ENCODE results near the gene HPDL.

The HPDL gene

DNA sequence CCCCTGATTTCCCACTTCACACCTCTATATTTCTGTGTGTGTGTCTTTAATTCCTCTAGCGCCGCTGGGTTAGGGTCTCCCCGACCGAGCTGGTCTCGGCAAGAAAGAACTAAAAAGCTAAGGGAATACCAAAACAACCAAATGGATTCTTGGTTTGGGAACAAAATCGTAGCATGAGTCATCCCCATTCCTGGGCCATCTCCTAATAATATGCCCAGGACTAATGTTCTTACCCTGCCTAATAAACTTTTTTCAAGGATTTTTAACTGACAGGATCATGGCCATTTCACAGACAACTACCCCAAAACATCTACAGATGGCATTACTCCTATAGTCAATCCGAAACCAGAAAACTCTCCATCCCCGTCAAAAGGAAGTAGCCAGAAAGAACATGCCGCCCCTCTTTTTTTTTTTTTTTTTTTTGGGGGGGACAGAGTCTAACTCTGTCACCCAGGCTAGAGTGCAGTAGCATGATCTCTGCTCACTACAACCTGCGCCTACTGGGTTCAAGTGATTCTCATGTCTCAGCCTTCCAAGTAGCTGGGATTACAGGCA is 4.1 kb upstream of the HPDL start:
- DNase-seq (ENCODE audit: low read depth in 1 of 2, low spot score in 1 of 2) = no peak

DNA sequence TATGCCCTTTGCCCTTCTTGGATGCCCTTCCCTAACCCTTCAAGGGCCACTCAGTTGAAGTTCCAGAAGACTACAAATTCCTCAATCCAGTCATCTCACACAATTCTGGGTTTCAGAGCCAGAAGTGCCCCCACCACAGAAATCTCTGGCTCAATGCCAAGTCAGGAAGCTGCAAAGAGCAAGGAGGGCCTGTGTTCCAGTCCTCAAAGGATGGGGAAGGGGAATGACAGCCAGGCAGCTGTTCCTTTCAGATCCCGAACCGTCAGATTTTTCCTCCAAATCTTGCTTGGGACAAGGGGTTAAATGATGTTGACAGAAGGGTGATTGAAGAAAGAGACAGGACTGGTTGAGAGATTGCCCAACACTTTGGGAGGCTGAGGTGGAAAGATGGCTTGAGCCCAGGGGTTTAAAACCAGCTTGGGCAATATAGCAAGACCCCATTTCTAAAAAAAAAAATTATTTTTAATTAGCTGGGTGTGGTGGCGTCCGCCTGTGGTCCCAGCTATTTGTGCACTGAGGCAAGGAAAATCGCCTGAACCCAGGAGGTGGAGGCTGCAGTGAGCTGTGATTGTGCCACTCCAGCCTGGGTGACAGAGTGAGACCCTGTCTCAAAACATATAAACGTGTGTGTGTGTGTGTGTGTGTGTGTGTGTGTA is 716 bp upstream of the HPDL start:
- no peak for DNase-seq (ENCODE audit: low read depth in 1 of 2, low spot score in 1 of 2)

DNA sequence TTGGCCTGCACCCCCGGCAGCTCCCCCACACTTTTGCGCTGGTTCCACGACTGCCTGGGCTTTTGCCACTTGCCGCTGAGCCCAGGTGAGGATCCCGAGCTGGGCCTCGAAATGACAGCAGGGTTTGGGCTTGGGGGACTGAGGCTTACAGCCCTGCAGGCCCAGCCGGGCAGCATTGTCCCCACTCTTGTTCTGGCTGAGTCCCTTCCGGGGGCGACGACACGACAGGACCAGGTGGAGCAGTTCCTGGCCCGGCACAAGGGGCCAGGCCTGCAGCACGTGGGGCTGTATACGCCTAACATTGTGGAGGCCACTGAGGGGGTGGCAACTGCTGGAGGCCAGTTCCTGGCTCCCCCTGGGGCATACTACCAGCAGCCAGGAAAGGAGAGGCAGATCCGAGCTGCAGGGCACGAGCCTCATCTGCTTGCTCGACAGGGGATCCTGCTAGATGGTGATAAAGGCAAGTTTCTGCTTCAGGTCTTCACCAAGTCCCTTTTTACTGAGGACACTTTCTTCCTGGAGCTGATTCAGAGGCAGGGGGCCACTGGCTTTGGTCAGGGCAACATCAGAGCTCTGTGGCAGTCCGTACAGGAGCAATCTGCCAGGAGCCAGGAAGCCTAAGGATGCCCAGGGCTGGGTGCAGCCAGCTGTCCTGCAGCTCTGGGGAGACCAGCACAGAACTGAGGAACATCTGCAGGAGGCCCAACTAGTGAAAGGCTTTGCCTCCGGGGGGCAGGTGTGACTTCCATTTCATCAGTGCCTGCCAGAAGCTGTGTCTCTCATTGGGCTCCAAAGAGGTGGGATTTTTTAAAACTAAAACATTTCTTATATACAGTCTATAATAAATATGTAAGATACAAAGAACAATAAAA is 1.2 kb downstream of the HPDL start:
- no peak for DNase-seq (ENCODE audit: low read depth in 1 of 2, low spot score in 1 of 2)

DNA sequence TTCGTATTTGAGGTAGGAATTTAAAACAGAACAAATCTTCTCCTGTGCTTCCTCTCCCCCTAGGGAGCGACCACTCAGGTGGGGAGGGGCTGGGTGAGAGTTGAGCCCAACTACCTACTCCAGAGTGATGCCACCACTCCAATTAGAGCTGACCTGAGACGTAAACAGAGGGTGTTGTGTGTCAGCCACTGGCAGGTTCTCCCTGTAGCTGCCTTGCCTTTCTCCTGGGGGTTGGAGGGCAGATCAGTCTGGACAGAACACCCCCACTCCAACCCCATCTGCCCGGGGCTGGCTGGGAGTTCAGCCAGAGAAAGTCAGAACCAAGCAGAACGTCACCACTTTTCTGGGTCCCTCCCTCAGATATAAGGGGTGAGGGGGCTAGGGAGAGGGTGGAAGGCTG is 2.0 kb downstream of the HPDL start:
- DNase-seq (ENCODE audit: low read depth in 1 of 2, low spot score in 1 of 2) = no peak

DNA sequence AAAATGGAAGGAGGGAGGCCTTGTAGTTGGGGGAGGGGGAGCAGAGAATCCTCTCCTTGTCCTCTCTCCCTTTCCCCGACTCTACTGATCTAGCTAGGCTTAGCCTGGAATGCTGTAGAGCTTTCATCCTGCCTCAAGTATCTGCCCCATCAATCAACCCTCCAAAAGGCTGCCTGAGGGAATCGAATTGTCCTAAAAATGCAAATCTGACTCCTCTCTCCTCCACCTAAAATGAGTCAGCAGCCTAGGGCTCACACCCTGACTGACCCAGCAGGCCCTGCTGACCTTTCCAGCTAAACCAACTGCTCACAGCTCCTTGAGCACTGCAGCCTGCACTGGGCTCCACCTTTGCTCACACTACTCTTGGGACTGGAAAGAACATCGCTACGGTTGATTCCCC is 2.8 kb downstream of the HPDL start:
- no peak for DNase-seq (ENCODE audit: low read depth in 1 of 2, low spot score in 1 of 2)

DNA sequence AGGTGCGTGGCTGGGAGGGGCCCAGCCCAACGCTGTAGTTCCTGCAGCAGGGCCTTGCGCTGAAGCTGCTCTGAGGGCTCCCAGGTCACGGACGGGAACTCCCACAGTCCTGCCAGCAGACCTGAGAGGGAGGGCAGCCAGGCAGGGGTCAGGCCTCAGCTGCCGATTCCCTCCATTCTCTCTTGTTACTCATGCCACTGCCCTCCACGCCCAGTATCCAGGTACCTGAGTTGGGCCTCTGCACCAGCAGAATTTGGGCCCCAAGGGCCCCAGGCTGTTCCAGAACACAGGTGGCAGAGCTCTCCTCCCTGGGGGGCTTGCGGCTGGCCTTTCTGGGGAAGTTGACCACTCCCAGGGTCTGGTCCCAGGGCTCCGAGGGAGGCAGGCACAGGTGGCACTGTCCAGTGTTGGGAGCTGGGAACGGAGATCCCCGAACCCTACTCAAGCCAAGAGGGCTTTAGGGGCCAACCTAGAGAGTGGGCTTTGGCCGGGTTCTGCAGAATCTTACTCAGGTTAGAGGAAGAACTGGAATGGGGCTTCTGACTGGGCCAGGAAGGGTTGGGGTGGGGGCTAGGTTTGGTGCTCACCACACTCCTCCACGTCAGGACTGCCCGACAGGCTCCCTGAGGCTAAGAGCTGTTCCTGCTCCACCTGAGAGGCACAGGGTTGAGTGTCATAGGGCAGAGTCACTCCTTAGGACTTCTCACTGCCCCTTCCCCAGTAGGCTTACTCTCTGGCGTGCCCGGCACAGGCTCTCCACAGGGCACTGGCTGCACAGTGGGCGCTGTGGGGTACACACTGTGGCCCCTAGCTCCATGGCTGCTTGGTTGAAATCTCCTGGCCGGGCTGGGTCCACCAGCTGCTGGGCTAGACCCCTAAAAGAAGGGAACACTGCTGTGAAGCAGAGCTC is 5.0 kb downstream of the HPDL start:
- no peak for DNase-seq (ENCODE audit: low read depth in 1 of 2, low spot score in 1 of 2)

DNA sequence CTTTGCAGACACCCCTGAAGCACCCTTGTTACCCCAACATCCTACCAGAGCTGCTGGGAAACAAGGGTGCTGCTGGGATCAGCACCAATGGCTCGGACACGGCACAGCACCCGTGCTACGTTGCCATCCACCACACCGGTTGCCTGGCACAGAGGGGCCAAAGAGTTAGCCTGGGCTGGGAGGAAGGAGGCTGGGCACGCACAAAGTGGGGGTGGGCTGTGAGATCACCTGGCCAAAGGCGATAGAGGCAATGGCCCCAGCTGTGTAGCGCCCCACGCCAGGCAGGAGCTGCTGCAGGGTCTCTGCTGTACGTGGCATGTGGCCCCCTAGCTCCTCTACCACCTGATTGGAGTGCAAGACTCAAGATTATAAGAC is 5.6 kb downstream of the HPDL start:
- no peak for DNase-seq (ENCODE audit: low read depth in 1 of 2, low spot score in 1 of 2)

DNA sequence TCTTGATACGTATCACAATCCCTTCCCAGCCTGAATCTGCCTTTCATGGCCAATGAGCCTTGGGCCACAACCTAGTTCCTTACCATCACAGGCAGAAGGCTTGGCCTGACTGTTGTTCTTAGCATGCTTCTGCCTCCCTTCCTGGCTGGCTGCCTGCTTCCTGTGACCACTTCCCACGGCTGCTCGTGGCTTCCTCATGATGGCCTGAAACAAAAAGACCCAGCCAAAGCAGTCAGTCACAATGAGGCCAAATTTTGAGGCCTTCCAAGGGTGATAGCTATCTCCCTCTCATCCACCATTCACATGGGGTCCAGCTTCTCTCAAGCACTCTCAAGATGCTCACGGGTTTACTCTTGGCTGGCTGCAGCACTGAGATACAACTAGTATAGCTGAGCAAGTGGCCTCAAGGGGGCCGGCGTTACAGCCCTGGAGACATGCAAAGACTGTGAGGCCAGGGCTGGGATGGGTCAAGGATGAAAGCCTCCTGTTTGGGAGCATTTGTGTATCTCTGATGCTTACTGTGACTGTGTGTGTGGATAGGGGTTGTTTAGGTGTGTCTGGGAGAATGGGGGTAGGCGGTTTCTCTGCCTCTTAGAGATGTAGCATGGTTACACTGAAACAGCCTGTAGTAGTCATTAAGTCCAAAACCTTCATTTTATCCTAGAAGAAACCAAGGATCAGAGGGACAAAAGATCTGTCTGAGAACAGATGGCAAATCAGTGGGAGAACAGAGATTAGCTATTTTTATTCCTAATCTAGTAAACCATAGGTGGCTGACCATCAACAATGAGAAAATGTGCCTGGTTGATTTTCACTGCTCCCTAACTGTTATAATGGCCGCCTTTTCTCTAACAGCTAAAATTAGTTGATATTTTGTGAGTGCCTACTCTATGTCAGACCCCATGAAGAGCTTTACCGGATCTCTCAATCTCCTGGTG is 7.9 kb downstream of the HPDL start:
- no peak for DNase-seq (ENCODE audit: low read depth in 1 of 2, low spot score in 1 of 2)

DNA sequence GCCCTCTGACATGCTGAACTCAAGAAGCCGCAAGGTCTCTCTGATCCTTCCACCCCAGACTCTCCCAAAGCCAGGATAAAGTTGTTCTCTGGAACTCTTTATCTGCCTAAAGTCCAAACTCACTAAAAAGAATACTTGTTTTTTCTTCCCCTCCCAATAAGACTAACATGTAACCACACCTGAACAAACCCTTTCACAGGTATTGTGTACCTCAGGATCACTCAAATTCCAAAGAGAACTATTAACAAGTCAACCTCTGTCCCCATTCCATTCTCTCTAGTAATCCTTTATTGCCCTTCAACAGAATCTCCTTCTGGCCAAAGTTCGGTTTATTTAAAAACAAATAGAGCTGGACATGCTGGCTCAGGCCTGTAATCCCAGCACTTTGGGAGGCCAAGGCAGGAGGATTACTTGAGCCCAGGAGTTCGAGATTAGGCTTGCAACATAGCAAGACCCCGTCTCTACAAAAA is 9.2 kb downstream of the HPDL start:
- no peak for DNase-seq (ENCODE audit: low read depth in 1 of 2, low spot score in 1 of 2)

DNA sequence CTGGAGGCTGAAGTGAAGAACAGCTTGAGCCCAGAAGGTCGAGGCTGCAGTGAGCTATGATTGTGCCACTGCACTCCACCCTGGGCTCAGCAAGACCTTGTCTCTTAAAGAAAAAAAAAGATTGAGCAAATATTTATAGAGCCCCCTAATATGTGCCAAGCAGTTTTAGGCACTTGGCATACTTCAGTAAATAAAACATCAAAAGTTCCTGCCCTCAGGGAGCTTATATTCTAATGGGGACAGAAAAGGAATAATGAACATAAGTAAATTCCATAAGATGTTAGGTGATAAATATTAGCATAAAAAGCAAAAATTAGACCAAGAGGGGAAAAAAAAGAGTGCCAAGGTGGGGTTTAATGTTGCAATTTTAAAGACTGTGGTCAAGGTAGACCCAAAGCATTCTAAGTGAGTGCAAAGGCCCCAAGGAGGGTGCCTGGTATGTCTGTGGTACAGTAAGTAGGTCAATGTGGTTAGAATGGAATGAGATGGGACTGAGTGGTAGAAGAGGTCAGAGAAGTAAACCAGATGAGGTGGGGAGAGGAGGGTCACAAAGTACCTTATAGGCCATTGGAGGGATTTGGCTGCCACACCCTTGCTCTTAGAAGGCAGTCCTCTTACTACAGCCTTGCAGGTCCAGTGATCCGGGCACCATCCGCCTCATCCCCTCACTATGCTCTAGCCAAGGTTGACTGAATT is 11.1 kb downstream of the HPDL start:
- DNase-seq (ENCODE audit: low read depth in 1 of 2, low spot score in 1 of 2) = no peak

DNA sequence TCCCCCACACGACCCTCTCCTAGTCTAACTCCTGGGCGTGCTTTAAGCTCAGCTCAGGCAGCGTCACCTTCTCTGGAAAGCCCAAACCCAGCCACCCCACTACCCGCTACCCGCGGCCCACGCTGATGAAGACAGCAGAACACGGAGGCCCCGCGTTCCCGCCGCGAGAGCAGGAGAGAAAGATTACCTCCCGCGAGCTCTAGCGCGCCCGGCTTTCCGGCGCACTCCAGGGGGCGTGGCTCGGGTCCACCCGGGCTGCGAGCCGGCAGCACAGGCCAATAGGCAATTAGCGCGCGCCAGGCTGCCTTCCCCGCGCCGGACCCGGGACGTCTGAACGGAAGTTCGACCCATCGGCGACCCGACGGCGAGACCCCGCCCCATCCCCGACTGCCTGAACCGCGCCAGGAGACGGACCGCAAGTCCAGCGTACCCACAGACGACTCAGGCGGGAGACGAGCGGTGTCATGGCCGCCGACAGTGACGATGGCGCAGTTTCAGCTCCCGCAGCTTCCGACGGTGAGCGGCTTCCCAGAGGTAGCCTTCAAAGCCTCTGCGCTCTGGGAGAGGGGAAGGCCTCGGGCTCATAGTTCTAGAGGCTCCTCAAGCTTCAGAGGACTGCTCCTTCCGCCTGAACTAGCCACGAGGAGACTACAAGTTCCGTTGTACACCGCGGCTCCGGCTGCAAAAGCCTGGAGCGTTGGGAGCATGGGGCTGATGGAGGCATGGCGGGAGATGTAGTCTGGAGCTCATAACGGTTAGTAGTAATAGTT is 13.3 kb downstream of the HPDL start, which contains the start of the genes MUTYH and TOE1:
TSS of gene MUTYH (minus strand) at position 652 of the 770 bp plus-strand sequence. CDS start 5,935 bp downstream, outside the sequence.
TSS of gene TOE1 (plus strand) at position 382 of the 770 bp plus-strand sequence. CDS start at position 465, 83 bp downstream.
- DNase-seq (ENCODE audit: low read depth in 1 of 2, low spot score in 1 of 2) = peak; percentile 85 to 87

DNA sequence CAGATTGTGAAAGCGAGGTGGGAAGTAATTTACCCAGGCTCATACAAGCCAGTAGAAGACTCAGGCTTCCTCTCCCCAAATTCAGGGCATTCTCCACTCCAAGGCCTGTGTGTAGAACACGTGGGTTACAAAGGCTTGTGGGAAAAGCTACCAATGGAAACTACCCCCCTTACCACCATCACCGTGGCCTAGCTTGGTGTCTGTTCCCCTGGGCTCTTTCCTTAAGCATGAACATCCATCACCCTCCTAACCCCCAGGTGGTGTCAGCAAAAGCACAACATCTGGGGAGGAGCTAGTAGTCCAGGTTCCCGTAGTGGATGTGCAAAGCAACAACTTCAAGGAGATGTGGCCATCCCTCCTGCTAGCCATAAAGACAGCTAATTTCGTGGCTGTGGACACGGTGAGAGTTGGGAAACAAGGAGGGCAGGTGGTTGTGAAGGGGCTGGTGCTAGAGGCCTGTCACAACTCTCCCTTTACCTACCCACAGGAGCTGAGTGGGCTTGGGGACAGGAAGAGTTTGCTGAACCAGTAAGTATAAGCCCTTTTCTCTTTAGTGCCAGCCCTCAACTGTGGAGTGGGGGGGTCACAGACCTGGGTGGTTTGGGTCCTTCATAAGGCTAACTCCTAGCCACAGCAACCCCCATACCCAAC is 14.2 kb downstream of the HPDL start:
- DNase-seq (ENCODE audit: low read depth in 1 of 2, low spot score in 1 of 2) = no peak

DNA sequence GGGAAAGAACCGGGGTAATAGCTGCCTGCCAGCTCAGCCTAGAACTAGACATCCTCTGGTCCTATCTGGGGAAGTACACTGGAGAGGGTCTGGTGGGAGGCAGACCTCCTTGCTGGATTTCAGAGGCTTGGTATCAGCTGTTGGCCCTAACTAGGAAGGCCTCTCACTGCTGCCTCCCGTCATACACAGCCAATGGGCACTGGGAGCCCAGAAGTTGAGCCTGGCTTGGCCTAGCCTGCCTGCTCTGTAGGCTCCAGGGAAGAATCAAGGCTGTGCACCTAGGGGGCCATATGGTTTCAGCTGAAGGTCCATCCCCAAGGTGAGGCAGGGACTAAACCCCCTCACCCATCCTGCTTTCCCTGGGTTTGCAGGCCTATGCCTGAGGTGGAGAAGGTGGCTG is 17.8 kb downstream of the HPDL start:
- no peak for DNase-seq (ENCODE audit: low read depth in 1 of 2, low spot score in 1 of 2)

DNA sequence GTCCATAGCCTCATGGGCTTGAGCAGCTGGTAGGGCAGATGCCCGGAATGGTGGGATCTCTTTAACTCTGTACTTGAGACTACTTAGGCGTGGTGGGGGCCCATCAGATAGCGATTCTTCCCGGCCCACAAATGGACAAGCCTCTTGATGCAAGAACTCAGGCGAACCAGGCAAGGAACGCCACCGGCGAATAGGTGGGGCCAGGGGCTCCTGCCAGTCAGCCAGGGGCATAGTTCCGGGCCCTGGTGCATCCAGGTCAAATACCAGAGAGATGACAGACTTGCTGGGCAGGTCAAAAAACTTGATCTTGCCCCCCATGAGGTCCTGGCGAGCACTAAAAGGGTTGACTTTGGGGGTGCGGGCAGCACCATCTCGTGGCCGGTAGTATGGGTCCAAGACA is 18.3 kb downstream of the HPDL start:
- no peak for DNase-seq (ENCODE audit: low read depth in 1 of 2, low spot score in 1 of 2)

DNA sequence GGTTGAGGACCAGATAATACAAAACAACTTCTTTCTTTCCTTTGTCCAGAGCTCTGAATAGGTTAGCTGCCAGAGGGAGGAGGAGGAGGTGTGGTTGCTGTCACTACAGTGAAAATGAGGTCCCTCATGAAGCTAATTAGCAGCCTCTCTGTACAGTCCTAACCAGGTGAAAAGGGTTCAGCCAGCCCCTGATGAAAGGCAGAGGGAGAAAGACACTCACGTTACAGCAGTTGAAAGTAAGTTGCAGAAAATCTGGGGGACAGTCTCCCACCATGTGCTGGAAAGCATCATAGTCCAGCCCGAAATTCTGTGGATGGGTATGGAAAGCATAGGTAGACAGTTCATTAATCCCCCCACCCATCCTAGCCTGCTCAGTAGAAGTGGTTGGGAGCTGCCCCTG is 19.8 kb downstream of the HPDL start:
- no peak for DNase-seq (ENCODE audit: low read depth in 1 of 2, low spot score in 1 of 2)

DNA sequence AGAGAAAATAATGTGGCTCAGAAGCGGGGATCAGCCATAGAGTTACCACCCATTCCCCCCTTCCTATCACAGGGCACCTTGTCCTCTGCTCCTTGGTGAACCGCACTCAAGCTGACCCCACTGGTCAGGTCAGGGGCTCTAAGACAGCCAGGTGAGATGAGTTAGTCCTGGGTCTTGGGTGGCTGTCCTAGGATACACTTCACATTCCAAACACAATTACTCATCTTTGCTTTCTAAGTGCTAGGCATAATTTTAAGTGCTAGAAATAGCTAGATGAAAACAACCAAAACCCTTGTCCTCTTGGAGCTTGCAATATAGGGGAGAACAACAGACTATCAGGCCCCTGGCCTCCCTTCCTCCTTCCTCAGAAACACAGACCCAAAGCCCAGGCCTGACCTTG is 21.3 kb downstream of the HPDL start:
- no peak for DNase-seq (ENCODE audit: low read depth in 1 of 2, low spot score in 1 of 2)

DNA sequence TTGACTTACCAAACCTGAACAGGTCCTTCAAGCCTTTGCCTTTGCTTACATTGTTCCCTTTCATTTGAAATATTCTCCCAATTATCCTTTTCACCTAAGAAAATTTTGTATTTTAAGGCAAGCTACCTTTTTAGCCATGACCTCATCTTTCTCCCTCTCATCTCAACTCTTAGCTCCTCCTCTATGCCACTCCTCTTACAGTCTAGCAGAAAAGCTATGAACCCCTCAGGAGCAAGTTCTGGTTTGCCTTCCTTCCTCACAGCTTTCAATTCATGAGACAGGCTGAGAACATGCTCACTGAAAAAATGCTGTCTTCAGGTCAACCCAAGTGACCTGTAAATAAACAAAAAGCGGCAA is 21.9 kb downstream of the HPDL start:
- no peak for DNase-seq (ENCODE audit: low read depth in 1 of 2, low spot score in 1 of 2)
